Subcutaneous adipose tissue (tissue), 4 donors: ENCODE measurements around the gene CD93. TPM values are rescaled to one million over a fixed set of nuclear protein-coding genes. Genes with fewer than 3 reads are reported as not detected.

Experiments used
- CTCF ChIP-seq: fragments of 450-650 bp; IDR thresholded peaks from one replicate; pipeline ENCODE4 v1.5.1; 2016; ENCODE audit warnings: low read depth, mild to moderate bottlenecking, control low read depth, antibody characterized with exemption, moderate library complexity
- total RNA-seq, 4 donors: library from RNA; depleted of rRNA; stranded (reverse); fragments of >200 nt; gene quantifications; one replicate each; pipeline ENCODE4 v1.1.0, GENCODE V29; 2016

CD93 gene
- total RNA-seq, 4 donors from 2014 or later: 47.8 to 82.9 (median 61.0) TPM

- no peak for TF ChIP-seq CTCF
Measured at GRCh38 chr20:23037017-23037481, 49.1 kb downstream of the CD93 start.

GRCh38 chr20:23036371-23036770, 49.8 kb downstream of the CD93 start:
- no peak for TF ChIP-seq CTCF

- TF ChIP-seq CTCF: no peak
Measured at GRCh38 chr20:23035731-23036130, 50.4 kb downstream of the CD93 start.

GRCh38 chr20:23034721-23035671, 51.1 kb downstream of the CD93 start, which contains the start of gene SSTR4:
TSS of gene SSTR4 (plus strand) at chr20:23035312. CDS start at chr20:23035484, 172 bp downstream.
- TF ChIP-seq CTCF: no peak

- no peak for TF ChIP-seq CTCF
Measured at GRCh38 chr20:23033918-23034317, 52.2 kb downstream of the CD93 start.

- TF ChIP-seq CTCF: no peak
Measured at GRCh38 chr20:23032750-23033078, 53.4 kb downstream of the CD93 start.

GRCh38 chr20:23032056-23032749, 53.9 kb downstream of the CD93 start:
- no peak for TF ChIP-seq CTCF
